Neural crest cell (in vitro differentiated cells): ENCODE data around the gene NUDCD3. TPM values are rescaled to one million over a fixed set of nuclear protein-coding genes. Genes with fewer than 3 reads are reported as not detected.

ENCODE experiments used
- DNase-seq: peaks from one replicate; pipeline ENCODE4 v3.0.0; 2021; ENCODE audit warnings: low read depth, mixed read lengths, low spot score
- H3K27ac Mint-ChIP-seq: one replicate; pipeline ENCODE4 v1.8.0; 2021; ENCODE audit warnings: mild to moderate bottlenecking, mixed read lengths; ENCODE audit not compliant: unreplicated experiment
- H3K27me3 Mint-ChIP-seq: 2 replicates; pipeline ENCODE4 v1.8.0; 2021; ENCODE audit warnings: low read depth, mild to moderate bottlenecking, mixed read lengths
- H3K36me3 Mint-ChIP-seq: 2 replicates; pipeline ENCODE4 v1.8.0; 2021; ENCODE audit warnings: low read depth, mild to moderate bottlenecking, mixed read lengths
- H3K4me1 Mint-ChIP-seq: 2 replicates; pipeline ENCODE4 v1.8.0; 2021; ENCODE audit warnings: mixed read lengths
- H3K4me3 Mint-ChIP-seq: one replicate; pipeline ENCODE4 v1.8.0; 2021; ENCODE audit warnings: mild to moderate bottlenecking, mixed read lengths
- H3K9me3 Mint-ChIP-seq: 2 replicates; pipeline ENCODE4 v1.8.0; 2021; ENCODE audit warnings: mixed read lengths
- CTCF ChIP-seq: fragments of 200-600 bp; sonication (generic); conservative IDR thresholded peaks from 2 replicates; pipeline ENCODE4 v1.5.0; 2021; ENCODE audit warnings: antibody characterized with exemption, mild to moderate bottlenecking
- total RNA-seq: library from RNA; stranded (reverse); gene quantifications from 2 replicates; pipeline ENCODE4 v1.2.1, GENCODE V29; 2021

Gene NUDCD3
- total RNA-seq, 1 donor from 2014 or later = 93.2 TPM

- TF ChIP-seq CTCF = no peak
These were observed 154.0 kb downstream of the NUDCD3 start for GRCh38 chr7:44336491-44336890.

GRCh38 chr7:44335184-44335583, 155.3 kb downstream of the NUDCD3 start:
- Mint-ChIP-seq H3K27me3 (peaks cover 23% of the 10 kb centered on the region), H3K4me1 (no peaks in the 10 kb centered on the region)

More at GRCh38 chr7:44336491-44336890, 154.0 kb downstream of the NUDCD3 start:
- Mint-ChIP-seq H3K4me1 (no peaks in the 10 kb centered on the region), H3K27ac (no peak overlapping the region), H3K4me3 (no peak overlapping the region), H3K9me3 (peaks cover 3% of the 10 kb centered on the region), H3K36me3 (no peaks in the 10 kb centered on the region), H3K27me3 (peaks cover 21% of the 10 kb centered on the region)
- DNase-seq = no peak

GRCh38 chr7:44334734-44335097, 155.7 kb downstream of the NUDCD3 start:
- DNase-seq = no peak
- H3K9me3 Mint-ChIP-seq = peaks cover 3% of the 10 kb centered on the region

More at GRCh38 chr7:44335184-44335583, 155.3 kb downstream of the NUDCD3 start:
- no peak overlapping the region for H3K27ac Mint-ChIP-seq
- DNase-seq = no peak
- no peaks in the 10 kb centered on the region for H3K36me3 Mint-ChIP-seq
- peaks cover 3% of the 10 kb centered on the region for H3K9me3 Mint-ChIP-seq
- no peak for TF ChIP-seq CTCF
- no peak overlapping the region for H3K4me3 Mint-ChIP-seq

GRCh38 chr7:44333911-44334733, 156.3 kb downstream of the NUDCD3 start:
- DNase-seq = no peak
- H3K9me3 Mint-ChIP-seq = peaks cover 3% of the 10 kb centered on the region
- H3K4me3 Mint-ChIP-seq = no peak overlapping the region
- H3K27me3 Mint-ChIP-seq = peaks cover 21% of the 10 kb centered on the region
- no peaks in the 10 kb centered on the region for H3K4me1 Mint-ChIP-seq
- TF ChIP-seq CTCF = no peak
- no peak overlapping the region for H3K27ac Mint-ChIP-seq
- no peaks in the 10 kb centered on the region for H3K36me3 Mint-ChIP-seq

More at GRCh38 chr7:44334734-44335097, 155.7 kb downstream of the NUDCD3 start:
- Mint-ChIP-seq H3K4me1 (no peaks in the 10 kb centered on the region), H3K27ac (no peak overlapping the region), H3K4me3 (no peak overlapping the region), H3K27me3 (peaks cover 23% of the 10 kb centered on the region), H3K36me3 (no peaks in the 10 kb centered on the region)
- TF ChIP-seq CTCF = no peak

GRCh38 chr7:44331682-44332081, 158.8 kb downstream of the NUDCD3 start:
- TF ChIP-seq CTCF = no peak
- H3K27ac Mint-ChIP-seq = no peak overlapping the region

More at GRCh38 chr7:44331682-44332081, 158.8 kb downstream of the NUDCD3 start:
- H3K4me3 Mint-ChIP-seq = no peak overlapping the region
- H3K4me1 Mint-ChIP-seq = no peaks in the 10 kb centered on the region
- no peaks in the 10 kb centered on the region for H3K36me3 Mint-ChIP-seq
- H3K27me3 Mint-ChIP-seq = peaks cover 30% of the 10 kb centered on the region
- peaks cover 8% of the 10 kb centered on the region for H3K9me3 Mint-ChIP-seq
- DNase-seq = no peak
